Measurements from ENCODE around the gene TWF2.

TWF2 gene

DNA sequence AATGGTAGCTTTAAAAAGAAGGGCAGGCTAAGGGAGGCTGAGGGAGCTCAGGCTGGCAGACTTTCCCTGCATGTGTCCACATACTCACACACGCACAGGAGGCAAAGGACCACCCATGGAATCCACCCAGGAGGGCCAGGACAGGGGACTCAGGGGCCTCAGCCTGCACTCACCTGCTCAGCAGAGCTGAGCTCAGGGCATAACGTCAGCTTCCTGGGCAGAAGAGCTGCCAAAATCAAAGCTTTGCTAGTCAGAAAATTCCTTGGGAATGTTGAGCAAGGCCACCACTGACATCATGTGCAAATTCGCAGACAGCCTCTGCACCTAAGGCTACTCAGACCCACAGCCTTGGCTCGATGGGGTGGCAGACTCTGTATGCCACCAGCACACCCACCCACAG, 57.4 kb downstream of the TWF2 start:
- TF ChIP-seq, protein P1, sequence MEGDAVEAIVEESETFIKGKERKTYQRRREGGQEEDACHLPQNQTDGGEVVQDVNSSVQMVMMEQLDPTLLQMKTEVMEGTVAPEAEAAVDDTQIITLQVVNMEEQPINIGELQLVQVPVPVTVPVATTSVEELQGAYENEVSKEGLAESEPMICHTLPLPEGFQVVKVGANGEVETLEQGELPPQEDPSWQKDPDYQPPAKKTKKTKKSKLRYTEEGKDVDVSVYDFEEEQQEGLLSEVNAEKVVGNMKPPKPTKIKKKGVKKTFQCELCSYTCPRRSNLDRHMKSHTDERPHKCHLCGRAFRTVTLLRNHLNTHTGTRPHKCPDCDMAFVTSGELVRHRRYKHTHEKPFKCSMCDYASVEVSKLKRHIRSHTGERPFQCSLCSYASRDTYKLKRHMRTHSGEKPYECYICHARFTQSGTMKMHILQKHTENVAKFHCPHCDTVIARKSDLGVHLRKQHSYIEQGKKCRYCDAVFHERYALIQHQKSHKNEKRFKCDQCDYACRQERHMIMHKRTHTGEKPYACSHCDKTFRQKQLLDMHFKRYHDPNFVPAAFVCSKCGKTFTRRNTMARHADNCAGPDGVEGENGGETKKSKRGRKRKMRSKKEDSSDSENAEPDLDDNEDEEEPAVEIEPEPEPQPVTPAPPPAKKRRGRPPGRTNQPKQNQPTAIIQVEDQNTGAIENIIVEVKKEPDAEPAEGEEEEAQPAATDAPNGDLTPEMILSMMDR (IDR thresholded peaks at IDR 0.05; ENCODE audit: low read depth, low read length, missing control alignments) = no peak
- no peak for DNase-seq (ENCODE audit: low read depth)
- H3K4me3 ChIP-seq (ENCODE audit: low read depth, low read length) = no peak overlapping the region
- in situ Hi-C loops (cut with HindIII; ENCODE audit: low sequenced_read_pairs) = loop anchor here (5.0 kb wide), 1 partner anchor 41 kb away; no protein-coding TSS in a partner anchor
